HEK293 (cell line): ENCODE measurements around the gene RNASE3.

Source experiments
- CTCF ChIA-PET: fragments of 350-600 bp; formaldehyde crosslinking; extraction: SDS; loops from one replicate; lab custom pipeline; 2021; ENCODE audit warnings: antibody characterized with exemption; lab: Yijun Ruan, JAX
- POLR2A ChIA-PET: fragments of 300-600 bp; formaldehyde crosslinking; extraction: SDS; loops from one replicate; lab custom pipeline; 2020; ENCODE audit warnings: antibody characterized with exemption, inconsistent platforms; lab: Yijun Ruan, JAX
- H3K27ac ChIP-seq: fragments of 200-500 bp; sonication (Bioruptor generic); 2 replicates; pipeline ENCODE4 v1.5.1; 2014; ENCODE audit warnings: low read depth, low read length, control low read depth, inconsistent platforms; ENCODE audit errors: extremely low read depth
- H3K36me3 ChIP-seq, 2 experiments: fragments of 200-500 bp in 1 of 2; sonication (Bioruptor generic) in 1 of 2; 1 replicate in 1 of 2; 2 replicates in 1 of 2; pipeline ENCODE4 v1.5.1; 2014 to 2017; ENCODE audit warnings: inconsistent platforms in 2 of 2, low read length in 2 of 2; ENCODE audit not compliant: control insufficient read depth in 2 of 2, insufficient read depth in 1 of 2
- H3K4me1 ChIP-seq: fragments of 200-500 bp; sonication (Bioruptor generic); 2 replicates; pipeline ENCODE4 v1.5.1; 2014; ENCODE audit warnings: mild to moderate bottlenecking, low read length, inconsistent platforms; ENCODE audit not compliant: control insufficient read depth, insufficient read depth
- H3K4me3 ChIP-seq: 2 replicates; pipeline ENCODE4 v1.5.1; 2011; ENCODE audit warnings: low read depth, mild to moderate bottlenecking, control low read depth, low read length, moderate library complexity
- H3K9me3 ChIP-seq: fragments of 200-500 bp; sonication (Bioruptor generic); 2 replicates; pipeline ENCODE4 v1.5.1; 2014; ENCODE audit warnings: low read depth, low read length, inconsistent platforms; ENCODE audit not compliant: control insufficient read depth, insufficient read depth
- EGR2 ChIP-seq: fragments of 450-650 bp; formaldehyde crosslinking; IDR thresholded peaks from 2 replicates; pipeline ENCODE4 v1.5.1; 2016; ENCODE audit warnings: low read depth, missing biosample characterization, missing genetic modification characterization
- HIC1 ChIP-seq: fragments of 450-650 bp; formaldehyde crosslinking; IDR thresholded peaks from 2 replicates; pipeline ENCODE4 v1.5.1; 2016; ENCODE audit warnings: missing biosample characterization, missing genetic modification characterization
- HOXA7 ChIP-seq: sonication (generic); formaldehyde crosslinking; IDR thresholded peaks from 2 replicates; pipeline ENCODE4 v1.8.1; 2022; ENCODE audit warnings: missing genetic modification reagents, borderline replicate concordance
- MEIS1 ChIP-seq: sonication (generic); formaldehyde crosslinking; IDR thresholded peaks from 2 replicates; pipeline ENCODE4 v1.8.1; 2022; ENCODE audit warnings: missing genetic modification reagents, mild to moderate bottlenecking, borderline replicate concordance
- PRDM1 ChIP-seq: fragments of 450-650 bp; formaldehyde crosslinking; IDR thresholded peaks from 2 replicates; pipeline ENCODE4; 2016; ENCODE audit warnings: missing biosample characterization, missing genetic modification characterization
- PRDM4 ChIP-seq: fragments of 450-650 bp; formaldehyde crosslinking; IDR thresholded peaks from 2 replicates; pipeline ENCODE4 v1.5.1; 2017; ENCODE audit warnings: missing biosample characterization, missing genetic modification characterization
- YY1 ChIP-seq: fragments of 450-650 bp; formaldehyde crosslinking; IDR thresholded peaks from 2 replicates; pipeline ENCODE4 v1.5.1; 2018; ENCODE audit warnings: missing biosample characterization, missing genetic modification characterization
- ZBTB20 ChIP-seq: fragments of 450-650 bp; formaldehyde crosslinking; IDR thresholded peaks from 2 replicates; pipeline ENCODE4 v1.5.1; 2016; ENCODE audit warnings: missing biosample characterization, missing genetic modification characterization
- ZNF155 ChIP-seq: fragments of 450-650 bp; formaldehyde crosslinking; IDR thresholded peaks from 2 replicates; pipeline ENCODE4 v1.5.1; 2016; ENCODE audit warnings: missing biosample characterization, missing genetic modification characterization
- ZNF175 ChIP-seq: fragments of 450-650 bp; formaldehyde crosslinking; IDR thresholded peaks from 2 replicates; pipeline ENCODE4 v1.5.1; 2016; ENCODE audit warnings: missing biosample characterization, missing genetic modification characterization
- ZNF366 ChIP-seq: fragments of 450-650 bp; formaldehyde crosslinking; conservative IDR thresholded peaks from 2 replicates; pipeline ENCODE4 v1.5.1; 2016; ENCODE audit warnings: missing biosample characterization, missing genetic modification characterization
- ZNF37A ChIP-seq: fragments of 450-650 bp; IDR thresholded peaks from 2 replicates; pipeline ENCODE4 v1.5.1; 2018; ENCODE audit warnings: missing biosample characterization, missing genetic modification characterization
- ZNF398 ChIP-seq: fragments of 450-650 bp; formaldehyde crosslinking; IDR thresholded peaks from 2 replicates; pipeline ENCODE4 v1.5.1; 2017; ENCODE audit warnings: missing biosample characterization, missing genetic modification characterization
- ZNF423 ChIP-seq: fragments of 450-650 bp; formaldehyde crosslinking; IDR thresholded peaks from 2 replicates; pipeline ENCODE4 v1.5.1; 2016; ENCODE audit warnings: missing biosample characterization, missing genetic modification characterization
- ZNF654 ChIP-seq: fragments of 450-650 bp; formaldehyde crosslinking; IDR thresholded peaks from 2 replicates; pipeline ENCODE4 v1.5.1; 2016; ENCODE audit warnings: low read depth, missing biosample characterization, missing genetic modification characterization
- ZNF785 ChIP-seq: fragments of 450-650 bp; formaldehyde crosslinking; IDR thresholded peaks from 2 replicates; pipeline ENCODE4 v1.5.1; 2016; ENCODE audit warnings: missing biosample characterization, missing genetic modification characterization
- ZNF830 ChIP-seq: fragments of 450-650 bp; IDR thresholded peaks from 2 replicates; pipeline ENCODE4 v1.5.0; 2018; ENCODE audit warnings: missing biosample characterization, missing genetic modification characterization, low read depth, mild to moderate bottlenecking, moderate library complexity
- ZSCAN16 ChIP-seq: fragments of 450-650 bp; formaldehyde crosslinking; IDR thresholded peaks from 2 replicates; pipeline ENCODE4 v1.5.1; 2016; ENCODE audit warnings: missing biosample characterization, missing genetic modification characterization
- ZSCAN23 ChIP-seq: fragments of 450-650 bp; formaldehyde crosslinking; IDR thresholded peaks from 2 replicates; pipeline ENCODE4 v1.5.1; 2016; ENCODE audit warnings: missing biosample characterization, missing genetic modification characterization
- TF ChIP-seq, protein P1 (sequence below): fragments of 450-650 bp; formaldehyde crosslinking; IDR thresholded peaks from 2 replicates; pipeline ENCODE4 v1.5.1; 2016; ENCODE audit warnings: missing biosample characterization, missing genetic modification characterization
- TF ChIP-seq, protein P2 (sequence below): fragments of 450-650 bp; formaldehyde crosslinking; conservative IDR thresholded peaks from 2 replicates; pipeline ENCODE4 v1.5.1; 2016; ENCODE audit warnings: low read depth, missing biosample characterization, missing genetic modification characterization

RNASE3 gene

GRCh38 chr14:20857630-20858261, 33.4 kb upstream of the RNASE3 start:
- Histone ChIP-seq H3K36me3 (no peaks in the 10 kb centered on the region), H3K4me1 (no peaks in the 10 kb centered on the region), H3K27ac (no peak overlapping the region), H3K4me3 (no peak overlapping the region), H3K9me3 (no peaks in the 10 kb centered on the region)
- TF ChIP-seq, protein P1, sequence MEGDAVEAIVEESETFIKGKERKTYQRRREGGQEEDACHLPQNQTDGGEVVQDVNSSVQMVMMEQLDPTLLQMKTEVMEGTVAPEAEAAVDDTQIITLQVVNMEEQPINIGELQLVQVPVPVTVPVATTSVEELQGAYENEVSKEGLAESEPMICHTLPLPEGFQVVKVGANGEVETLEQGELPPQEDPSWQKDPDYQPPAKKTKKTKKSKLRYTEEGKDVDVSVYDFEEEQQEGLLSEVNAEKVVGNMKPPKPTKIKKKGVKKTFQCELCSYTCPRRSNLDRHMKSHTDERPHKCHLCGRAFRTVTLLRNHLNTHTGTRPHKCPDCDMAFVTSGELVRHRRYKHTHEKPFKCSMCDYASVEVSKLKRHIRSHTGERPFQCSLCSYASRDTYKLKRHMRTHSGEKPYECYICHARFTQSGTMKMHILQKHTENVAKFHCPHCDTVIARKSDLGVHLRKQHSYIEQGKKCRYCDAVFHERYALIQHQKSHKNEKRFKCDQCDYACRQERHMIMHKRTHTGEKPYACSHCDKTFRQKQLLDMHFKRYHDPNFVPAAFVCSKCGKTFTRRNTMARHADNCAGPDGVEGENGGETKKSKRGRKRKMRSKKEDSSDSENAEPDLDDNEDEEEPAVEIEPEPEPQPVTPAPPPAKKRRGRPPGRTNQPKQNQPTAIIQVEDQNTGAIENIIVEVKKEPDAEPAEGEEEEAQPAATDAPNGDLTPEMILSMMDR (tag by site-specific recombination), result 0 out of 2 replicates have a peak, but pooled peaks have one; percentile 31
- TF ChIP-seq ZBTB20 (no peak), ZNF654 (peak; percentile 64)
- CTCF ChIA-PET, result interaction anchor here (0.5 to 2.7 kb wide), 36 partner anchors 9 to 579 kb away, joined by 3 to 61 read pairs (median 4); partner anchors contain the start of gene RNASE8
- POLR2A ChIA-PET, result interaction anchor here (0.5 kb wide), 1 partner anchor 13 kb away, joined by 5 read pairs; no protein-coding TSS in a partner anchor

GRCh38 chr14:20866194-20866593, 25.0 kb upstream of the RNASE3 start:
- H3K27ac ChIP-seq, result no peak overlapping the region
- CTCF ChIA-PET, result interaction anchor here (0.7 to 4.6 kb wide), 8 partner anchors 8 to 224 kb away, joined by 3 to 41 read pairs (median 4); no protein-coding TSS in a partner anchor
- POLR2A ChIA-PET, result no interaction called here
- no peaks in the 10 kb centered on the region for H3K9me3 ChIP-seq
- TF ChIP-seq, protein P2, sequence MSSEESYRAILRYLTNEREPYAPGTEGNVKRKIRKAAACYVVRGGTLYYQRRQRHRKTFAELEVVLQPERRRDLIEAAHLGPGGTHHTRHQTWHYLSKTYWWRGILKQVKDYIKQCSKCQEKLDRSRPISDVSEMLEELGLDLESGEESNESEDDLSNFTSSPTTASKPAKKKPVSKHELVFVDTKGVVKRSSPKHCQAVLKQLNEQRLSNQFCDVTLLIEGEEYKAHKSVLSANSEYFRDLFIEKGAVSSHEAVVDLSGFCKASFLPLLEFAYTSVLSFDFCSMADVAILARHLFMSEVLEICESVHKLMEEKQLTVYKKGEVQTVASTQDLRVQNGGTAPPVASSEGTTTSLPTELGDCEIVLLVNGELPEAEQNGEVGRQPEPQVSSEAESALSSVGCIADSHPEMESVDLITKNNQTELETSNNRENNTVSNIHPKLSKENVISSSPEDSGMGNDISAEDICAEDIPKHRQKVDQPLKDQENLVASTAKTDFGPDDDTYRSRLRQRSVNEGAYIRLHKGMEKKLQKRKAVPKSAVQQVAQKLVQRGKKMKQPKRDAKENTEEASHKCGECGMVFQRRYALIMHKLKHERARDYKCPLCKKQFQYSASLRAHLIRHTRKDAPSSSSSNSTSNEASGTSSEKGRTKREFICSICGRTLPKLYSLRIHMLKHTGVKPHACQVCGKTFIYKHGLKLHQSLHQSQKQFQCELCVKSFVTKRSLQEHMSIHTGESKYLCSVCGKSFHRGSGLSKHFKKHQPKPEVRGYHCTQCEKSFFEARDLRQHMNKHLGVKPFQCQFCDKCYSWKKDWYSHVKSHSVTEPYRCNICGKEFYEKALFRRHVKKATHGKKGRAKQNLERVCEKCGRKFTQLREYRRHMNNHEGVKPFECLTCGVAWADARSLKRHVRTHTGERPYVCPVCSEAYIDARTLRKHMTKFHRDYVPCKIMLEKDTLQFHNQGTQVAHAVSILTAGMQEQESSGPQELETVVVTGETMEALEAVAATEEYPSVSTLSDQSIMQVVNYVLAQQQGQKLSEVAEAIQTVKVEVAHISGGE (tag by site-specific recombination), result no peak
- no peak for TF ChIP-seq ZNF37A (tag by site-specific recombination)
- TF ChIP-seq ZNF398 (tag by site-specific recombination), result no peak
- no peak for TF ChIP-seq ZNF785 (tag by site-specific recombination)
- TF ChIP-seq ZNF366 (tag by site-specific recombination), result no peak
- no peak for TF ChIP-seq ZSCAN23 (tag by site-specific recombination)
- no peak for TF ChIP-seq HIC1 (tag by site-specific recombination)
- TF ChIP-seq MEIS1 (CRISPR knock-in tag), result no peak
- no peak for TF ChIP-seq ZNF423
- TF ChIP-seq ZNF155, result no peak
- no peak for TF ChIP-seq ZNF175 (tag by site-specific recombination)
- no peak for TF ChIP-seq PRDM4
- no peak for TF ChIP-seq ZSCAN16
- TF ChIP-seq EGR2, result no peak
- no peak for TF ChIP-seq PRDM1
- TF ChIP-seq YY1 (tag by site-specific recombination), result no peak
- no peak for TF ChIP-seq HOXA7 (CRISPR knock-in tag)
- TF ChIP-seq ZNF830, result no peak
- TF ChIP-seq, all 188 proteins: peak for 0
- no peaks in the 10 kb centered on the region for H3K4me1 ChIP-seq
- H3K36me3 ChIP-seq, result no peaks in the 10 kb centered on the region
- no peak overlapping the region for H3K4me3 ChIP-seq
